WI38 (cell line): ENCODE results near the gene TMEM9.

Experiments used
- H3K4me3 ChIP-seq: 2 replicates; pipeline ENCODE4 v1.5.1; 2011; ENCODE audit warnings: low read depth, mild to moderate bottlenecking, control low read depth, low read length
- TF ChIP-seq, protein P1 (sequence below): IDR thresholded peaks from 2 replicates; pipeline ENCODE4 v1.5.1; 2012; ENCODE audit warnings: low read depth, mild to moderate bottlenecking, control low read depth, low read length

The TMEM9 gene

DNA sequence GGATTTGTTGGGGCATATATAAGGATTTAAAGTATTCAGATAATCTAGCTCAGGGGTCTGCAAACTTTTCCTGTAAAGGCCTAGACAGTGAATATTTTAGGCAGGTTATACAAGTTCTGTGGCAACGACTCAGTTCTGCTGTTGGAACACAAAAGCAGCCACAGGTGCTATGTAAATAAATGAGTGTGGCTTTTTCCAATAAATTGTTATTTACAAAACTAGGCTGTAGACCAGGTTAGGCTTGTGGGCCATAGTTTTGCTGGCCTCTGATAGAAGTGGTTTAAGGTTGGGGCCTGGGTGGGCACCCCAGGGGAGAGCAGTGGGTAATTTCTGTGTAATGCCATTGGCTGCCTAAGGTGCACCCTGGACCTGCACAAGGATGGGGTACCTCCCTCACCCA lies 19.5 kb upstream of the TMEM9 start:
- H3K4me3 ChIP-seq = no peak overlapping the region
- TF ChIP-seq, protein P1, sequence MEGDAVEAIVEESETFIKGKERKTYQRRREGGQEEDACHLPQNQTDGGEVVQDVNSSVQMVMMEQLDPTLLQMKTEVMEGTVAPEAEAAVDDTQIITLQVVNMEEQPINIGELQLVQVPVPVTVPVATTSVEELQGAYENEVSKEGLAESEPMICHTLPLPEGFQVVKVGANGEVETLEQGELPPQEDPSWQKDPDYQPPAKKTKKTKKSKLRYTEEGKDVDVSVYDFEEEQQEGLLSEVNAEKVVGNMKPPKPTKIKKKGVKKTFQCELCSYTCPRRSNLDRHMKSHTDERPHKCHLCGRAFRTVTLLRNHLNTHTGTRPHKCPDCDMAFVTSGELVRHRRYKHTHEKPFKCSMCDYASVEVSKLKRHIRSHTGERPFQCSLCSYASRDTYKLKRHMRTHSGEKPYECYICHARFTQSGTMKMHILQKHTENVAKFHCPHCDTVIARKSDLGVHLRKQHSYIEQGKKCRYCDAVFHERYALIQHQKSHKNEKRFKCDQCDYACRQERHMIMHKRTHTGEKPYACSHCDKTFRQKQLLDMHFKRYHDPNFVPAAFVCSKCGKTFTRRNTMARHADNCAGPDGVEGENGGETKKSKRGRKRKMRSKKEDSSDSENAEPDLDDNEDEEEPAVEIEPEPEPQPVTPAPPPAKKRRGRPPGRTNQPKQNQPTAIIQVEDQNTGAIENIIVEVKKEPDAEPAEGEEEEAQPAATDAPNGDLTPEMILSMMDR = no peak

DNA sequence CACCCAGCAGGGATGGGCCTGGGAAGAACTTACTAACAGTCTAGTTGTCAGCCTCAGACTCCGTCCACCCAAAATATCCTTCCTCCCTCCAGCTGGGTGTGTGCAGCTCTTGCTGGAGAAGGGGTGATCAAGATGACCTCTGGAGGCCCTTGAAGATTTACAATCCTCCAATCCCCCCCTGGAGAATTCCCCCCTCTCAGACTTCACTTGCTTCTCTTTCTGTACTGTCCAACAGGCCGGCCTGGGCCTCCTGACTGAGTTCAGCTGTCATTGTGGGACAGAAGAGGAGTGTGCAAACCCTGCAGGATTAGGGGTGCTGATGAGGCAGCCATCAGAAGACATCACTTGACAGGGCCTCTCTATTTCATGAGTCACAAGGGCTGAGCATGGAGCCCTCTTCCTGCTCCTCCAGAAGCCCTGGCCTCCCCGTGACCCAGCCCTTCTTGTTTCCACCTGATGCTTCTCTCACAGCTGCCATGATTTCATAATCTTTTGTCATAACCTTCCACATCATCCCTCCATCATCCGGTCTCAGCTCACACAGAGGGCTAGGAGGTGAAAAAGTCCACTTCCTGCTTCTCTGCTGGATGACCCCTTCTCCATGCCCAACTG lies 18.8 kb upstream of the TMEM9 start:
- no peak overlapping the region for H3K4me3 ChIP-seq
- TF ChIP-seq, protein P1 = no peak

DNA sequence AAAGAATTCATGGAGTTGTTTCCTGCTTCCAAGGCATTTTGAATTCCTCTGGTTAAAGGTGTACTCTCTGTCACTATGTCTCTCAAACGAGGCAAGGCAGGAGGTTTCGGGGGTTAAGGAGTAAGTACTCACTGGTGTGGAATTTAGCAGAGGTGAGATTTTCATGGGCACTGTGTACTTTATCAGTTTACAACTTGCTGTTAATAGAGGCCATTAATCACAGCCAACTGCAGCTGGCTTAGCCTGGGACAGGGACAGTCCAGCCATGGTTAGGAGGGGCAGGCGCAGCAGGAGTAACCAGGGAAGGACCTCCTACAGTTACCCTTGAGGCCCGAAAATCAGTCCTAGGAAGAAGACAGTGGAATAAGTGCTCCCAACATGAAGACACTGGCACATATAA lies 18.1 kb upstream of the TMEM9 start:
- TF ChIP-seq, protein P1 = no peak
- no peak overlapping the region for H3K4me3 ChIP-seq

DNA sequence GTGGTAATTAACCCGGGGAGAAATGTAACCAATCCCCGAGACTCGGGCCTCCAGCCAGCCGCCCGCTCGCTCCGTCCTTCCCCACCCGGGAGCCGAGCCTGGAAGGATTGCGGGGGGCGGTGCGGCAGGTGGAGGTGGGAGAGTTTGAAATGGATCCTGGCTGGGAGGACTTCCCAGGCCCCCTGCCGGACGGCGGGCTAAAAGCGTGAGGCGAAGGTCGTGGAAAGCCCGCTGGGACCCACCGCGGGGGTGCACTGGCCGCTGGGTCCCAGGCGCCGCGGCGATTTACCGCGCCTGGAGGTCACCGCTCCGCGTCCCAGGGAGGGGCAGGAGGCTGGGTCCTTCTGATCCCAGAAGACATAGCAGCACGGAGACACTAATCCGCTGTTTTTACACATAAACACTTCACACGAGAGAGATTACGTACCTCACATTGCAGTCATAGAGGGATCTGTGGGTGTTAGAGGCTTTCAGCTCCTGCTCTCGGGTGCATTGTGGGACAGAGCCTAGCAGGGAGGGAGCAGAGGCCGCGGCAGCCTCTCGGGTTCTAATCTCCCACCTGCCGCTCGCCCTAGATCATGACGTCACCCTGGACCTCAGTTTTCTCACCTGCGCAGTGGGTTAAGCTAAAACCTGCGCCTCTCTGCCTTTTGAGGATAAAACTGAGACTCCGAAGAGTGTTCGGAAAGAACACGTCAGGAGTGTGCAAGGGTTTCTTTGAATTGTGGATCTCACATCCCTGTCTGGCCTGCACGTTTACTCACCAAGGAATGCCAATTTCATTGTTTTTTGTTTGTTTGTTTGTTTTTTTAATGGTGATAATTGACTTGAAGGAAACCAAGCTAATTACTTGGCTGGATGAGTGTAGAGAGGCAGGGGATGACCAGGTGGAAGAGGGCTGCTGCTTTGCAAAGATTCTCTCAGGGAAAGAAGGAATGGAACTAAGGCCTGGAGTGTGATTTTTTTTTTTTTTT lies 17.1 kb upstream of the TMEM9 start:
- TF ChIP-seq, protein P1 = peak; percentile 30
- peak overlapping the region; percentile 74 for H3K4me3 ChIP-seq

DNA sequence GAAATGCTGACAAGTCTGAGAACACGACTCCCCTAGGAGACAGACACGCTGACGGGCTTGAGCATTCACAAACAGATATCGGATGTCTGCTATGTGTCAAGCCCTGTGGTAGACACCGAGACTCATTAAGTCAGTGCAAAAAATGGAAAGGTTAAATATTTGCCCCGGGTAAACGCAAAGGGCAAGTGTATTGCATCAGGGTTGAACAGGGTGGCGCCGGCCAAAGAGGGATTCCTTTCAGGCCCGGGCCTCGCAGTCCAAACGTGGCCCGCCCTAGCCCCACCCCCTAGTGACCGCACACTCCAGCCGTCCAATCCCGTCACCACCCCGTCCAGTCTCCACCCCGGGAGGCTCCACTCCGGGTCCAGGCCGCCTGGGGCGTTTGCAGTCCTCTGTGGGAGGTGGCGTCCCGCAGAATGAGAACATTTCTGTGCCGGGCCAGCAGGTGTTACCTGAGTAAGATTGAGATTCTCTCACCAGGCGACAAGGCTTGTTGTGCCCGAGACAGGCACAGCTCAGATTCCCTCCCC lies 16.3 kb upstream of the TMEM9 start:
- TF ChIP-seq, protein P1 = no peak

DNA sequence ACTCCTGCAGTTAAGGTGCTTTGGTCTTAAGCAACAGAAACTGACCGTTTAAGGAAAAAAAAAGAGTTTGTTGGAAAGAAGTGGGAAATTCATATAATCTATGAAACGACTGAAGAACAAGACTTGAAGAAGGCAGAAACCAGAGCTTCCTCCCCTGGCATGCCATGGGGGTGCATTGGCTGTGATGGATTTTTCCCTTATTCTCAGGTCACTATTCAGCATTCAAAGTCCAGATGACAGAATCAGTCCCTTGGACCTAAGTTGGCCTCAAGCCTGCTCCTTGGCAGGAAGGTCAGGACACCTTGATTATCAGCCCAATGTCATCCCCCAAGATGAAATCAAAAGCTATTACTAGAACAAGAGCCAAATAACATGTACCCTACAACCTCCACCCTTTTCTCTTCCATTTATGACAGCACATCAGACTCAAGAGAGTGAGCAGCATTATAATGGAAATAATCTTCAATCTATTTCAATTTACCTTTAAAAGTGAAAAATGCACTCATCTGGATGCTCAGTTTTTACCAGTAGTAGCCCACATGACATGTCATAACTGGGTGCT lies 15.8 kb upstream of the TMEM9 start:
- TF ChIP-seq, protein P1 = no peak
- H3K4me3 ChIP-seq = no peak overlapping the region; the same call in 1 of the 2 replicates

More for the DNA sequence above, 16.3 kb upstream of the TMEM9 start:
- H3K4me3 ChIP-seq = peak overlapping the region; percentile 74
